NCI-H1694 treated with DMSO at 0.1 percent for 48 hours (cell line): ENCODE results near the gene APBB2.

ENCODE experiments used
- DNase-seq: peaks from one replicate; lab custom pipeline; 2025; lab: John Stamatoyannopoulos, UW

The APBB2 gene

GRCh38 chr4:41189076-41189475, 25.3 kb downstream of the APBB2 start:
- DNase-seq, result no peak

- no peak for DNase-seq
Observed at GRCh38 chr4:41185614-41186592, 28.4 kb downstream of the APBB2 start.

- DNase-seq, result no peak
Observed at GRCh38 chr4:41184009-41184408, 30.3 kb downstream of the APBB2 start.

GRCh38 chr4:41183021-41183553, 31.3 kb downstream of the APBB2 start:
- DNase-seq, result no peak

- no peak for DNase-seq
Observed at GRCh38 chr4:41181037-41181436, 33.3 kb downstream of the APBB2 start.

GRCh38 chr4:41179498-41180195, 34.7 kb downstream of the APBB2 start:
- DNase-seq, result no peak

- DNase-seq, result no peak
Observed at GRCh38 chr4:41178372-41179370, 35.7 kb downstream of the APBB2 start.

GRCh38 chr4:41177016-41177415, 37.3 kb downstream of the APBB2 start:
- DNase-seq, result no peak

- no peak for DNase-seq
Observed at GRCh38 chr4:41176340-41176739, 38.0 kb downstream of the APBB2 start.

GRCh38 chr4:41175794-41176193, 38.5 kb downstream of the APBB2 start:
- DNase-seq, result no peak

- DNase-seq, result no peak
Observed at GRCh38 chr4:41174444-41174843, 39.9 kb downstream of the APBB2 start.

- DNase-seq, result no peak
Observed at GRCh38 chr4:41172786-41173185, 41.6 kb downstream of the APBB2 start.

GRCh38 chr4:41169256-41169800, 45.0 kb downstream of the APBB2 start:
- DNase-seq, result no peak

GRCh38 chr4:41167191-41167590, 47.2 kb downstream of the APBB2 start:
- no peak for DNase-seq

GRCh38 chr4:41164405-41164804, 49.9 kb downstream of the APBB2 start:
- DNase-seq, result no peak

GRCh38 chr4:41161355-41161754, 53.0 kb downstream of the APBB2 start:
- no peak for DNase-seq

GRCh38 chr4:41160856-41161255, 53.5 kb downstream of the APBB2 start:
- DNase-seq, result no peak

- DNase-seq, result no peak
Observed at GRCh38 chr4:41160012-41160789, 54.1 kb downstream of the APBB2 start.

- no peak for DNase-seq
Observed at GRCh38 chr4:41158756-41159155, 55.6 kb downstream of the APBB2 start.

- DNase-seq, result no peak
Observed at GRCh38 chr4:41158274-41158673, 56.1 kb downstream of the APBB2 start.

- DNase-seq, result no peak
Observed at GRCh38 chr4:41157009-41157408, 57.3 kb downstream of the APBB2 start.
